GM12878 (cell line): ENCODE results near the gene SPDYC. TPM values are rescaled to one million over a fixed set of nuclear protein-coding genes. Genes with fewer than 3 reads are reported as not detected.

Experiments
- ATAC-seq: fragments of 200-7000 bp; cut with Tn5 transposase; 3 replicates; pipeline ENCODE4 v1.9.1; 2020; ENCODE audit warnings: mild to moderate bottlenecking, moderate library complexity
- BruUV-seq: library from RNA; stranded (reverse); fragments of 400-500 nt; replicated peaks from 2 replicates; lab custom pipeline; 2021; lab: Mats Ljungman, UMichigan
- CTCF ChIA-PET: fragments of 300-600 bp; sonication (Branson Sonifier 250); formaldehyde crosslinking; extraction: SDS; loops from one replicate; lab custom pipeline; 2021; ENCODE audit warnings: inconsistent platforms; lab: Yijun Ruan, JAX
- POLR2A ChIA-PET: fragments of 350-600 bp; formaldehyde crosslinking; extraction: SDS; loops from one replicate; lab custom pipeline; 2021; ENCODE audit warnings: inconsistent platforms; lab: Charles Lee
- RAD21 ChIA-PET: fragments of 300-600 bp; sonication (Branson Sonifier 250); formaldehyde crosslinking; loops from one replicate; lab custom pipeline; 2023; ENCODE audit warnings: antibody characterized with exemption; ENCODE audit not compliant: unreplicated experiment; lab: Charles Lee
- SMC1A ChIA-PET: fragments of 300-600 bp; sonication (Branson Sonifier 250); formaldehyde crosslinking; loops from one replicate; lab custom pipeline; 2023; ENCODE audit not compliant: unreplicated experiment, uncharacterized antibody; lab: Charles Lee
- DNase-seq: peaks from one replicate; pipeline ENCODE4 v3.0.0-alpha.2; 2011; ENCODE audit warnings: low read depth, low spot score
- FAIRE-seq: peaks from 3 replicates; lab custom pipeline; 2011; peaks lifted over from hg19 to GRCh38; lab: Jason Lieb, UNC
- H2AFZ ChIP-seq: 2 replicates; pipeline ENCODE4 v1.6.0; 2011; ENCODE audit warnings: low read depth, low read length, control low read depth; ENCODE audit not compliant: control insufficient read depth
- H3K27ac ChIP-seq: 2 replicates; pipeline ENCODE4 v1.5.1; 2011; ENCODE audit warnings: control low read depth; ENCODE audit not compliant: control insufficient read depth, insufficient read depth
- H3K27me3 ChIP-seq, 2 experiments: replicated peaks in 1 of 2; 2 replicates each; pipeline versions ENCODE4 v1.6.0 to v1.6.1; 2011; ENCODE audit warnings: low read length in 1 of 2; ENCODE audit not compliant: control insufficient read depth in 2 of 2, insufficient read depth in 2 of 2
- H3K36me3 ChIP-seq, 2 experiments: 2 replicates each; pipeline ENCODE4 v1.5.1; 2011; ENCODE audit warnings: low read length in 1 of 2; ENCODE audit not compliant: control insufficient read depth in 2 of 2, insufficient read depth in 2 of 2
- H3K4me1 ChIP-seq: 2 replicates; pipeline ENCODE4 v1.6.1; 2011; ENCODE audit warnings: mild to moderate bottlenecking, low read length, moderate library complexity, mixed read lengths; ENCODE audit not compliant: control insufficient read depth, insufficient read depth
- H3K4me2 ChIP-seq: 2 replicates; pipeline ENCODE4 v1.6.0; 2011; ENCODE audit warnings: control low read depth; ENCODE audit not compliant: control insufficient read depth, insufficient read depth
- H3K4me3 ChIP-seq: fragments of 200-600 bp; sonication (generic); 2 replicates; pipeline ENCODE4 v1.5.1; 2016
- H3K79me2 ChIP-seq: 2 replicates; pipeline ENCODE4 v1.6.0; 2011; ENCODE audit warnings: low read length; ENCODE audit not compliant: control insufficient read depth, insufficient read depth
- H3K9ac ChIP-seq: 2 replicates; pipeline ENCODE4 v1.8.0; 2011; ENCODE audit warnings: low read length, control low read depth, mixed read lengths; ENCODE audit not compliant: control insufficient read depth, insufficient read depth
- H3K9me3 ChIP-seq: replicated peaks from 3 replicates; pipeline ENCODE4 v1.5.1; 2011; ENCODE audit warnings: mild to moderate bottlenecking, low read length; ENCODE audit not compliant: control insufficient read depth, insufficient read depth
- H4K20me1 ChIP-seq: 2 replicates; pipeline ENCODE4 v1.6.0; 2011; ENCODE audit not compliant: control insufficient read depth, insufficient read depth
- ASH2L ChIP-seq: fragments of 300-600, 200-600 bp; sonication (generic); IDR thresholded peaks from 2 replicates; pipeline ENCODE4 v1.6.1; 2017; ENCODE audit warnings: low read depth, mild to moderate bottlenecking, borderline replicate concordance
- BHLHE40 ChIP-seq, 2 experiments: fragments of 450-650 bp in 1 of 2; IDR thresholded peaks; 2 replicates each; pipeline ENCODE4 v1.6.1; 2011 to 2017; ENCODE audit warnings: low read depth in 2 of 2, borderline replicate concordance in 1 of 2, improper control_type of control experiment in 1 of 2, low read length in 1 of 2, mild to moderate bottlenecking in 1 of 2
- CHD1 ChIP-seq: IDR thresholded peaks from 2 replicates; pipeline ENCODE4 v1.6.1; 2012; ENCODE audit warnings: low read depth, low read length, improper control_type of control experiment
- HDAC2 ChIP-seq: fragments of 200-600 bp; sonication (generic); IDR thresholded peaks from 2 replicates; pipeline ENCODE4 v1.6.1; 2017
- HDGF ChIP-seq: fragments of 450-650 bp; IDR thresholded peaks from 2 replicates; pipeline ENCODE4 v1.6.1; 2016; ENCODE audit warnings: antibody characterized with exemption
- IKZF2 ChIP-seq, 2 experiments: fragments of 450-650 bp; IDR thresholded peaks; 2 replicates each; pipeline ENCODE4 v1.6.1; 2017; ENCODE audit warnings: mild to moderate bottlenecking in 2 of 2, moderate library complexity in 2 of 2
- IRF4 ChIP-seq: IDR thresholded peaks from 2 replicates; pipeline ENCODE4 v1.6.1; 2011; ENCODE audit warnings: low read depth, low read length
- JUNB ChIP-seq: IDR thresholded peaks from 2 replicates; pipeline ENCODE4 v1.6.1; 2016; ENCODE audit warnings: antibody characterized with exemption, mild to moderate bottlenecking
- JUND ChIP-seq: IDR thresholded peaks from 2 replicates; pipeline ENCODE4 v1.6.1; 2012; ENCODE audit warnings: low read depth, mild to moderate bottlenecking, low read length, improper control_type of control experiment, moderate library complexity
- MEF2B ChIP-seq: fragments of 450-650 bp; IDR thresholded peaks from 2 replicates; pipeline ENCODE4 v1.6.1; 2018; ENCODE audit warnings: mild to moderate bottlenecking, moderate library complexity; ENCODE audit not compliant: partially characterized antibody, poor library complexity, severe bottlenecking
- MYB ChIP-seq: fragments of 150-350 bp; IDR thresholded peaks from 2 replicates; pipeline ENCODE4 v1.6.1; 2014; ENCODE audit warnings: mild to moderate bottlenecking, low read depth, low read length, borderline replicate concordance
- NFIC ChIP-seq: IDR thresholded peaks from 2 replicates; pipeline ENCODE4 v1.6.1; 2012; ENCODE audit warnings: low read depth, mild to moderate bottlenecking, inconsistent platforms, low read length, moderate library complexity
- NR2C1 ChIP-seq: fragments of 450-650 bp; IDR thresholded peaks from 2 replicates; pipeline ENCODE4 v1.6.1; 2017; ENCODE audit warnings: antibody characterized with exemption, mild to moderate bottlenecking, moderate library complexity
- RAD21 ChIP-seq: IDR thresholded peaks from 2 replicates; pipeline ENCODE4 v1.6.1; 2011; ENCODE audit warnings: mild to moderate bottlenecking, low read depth, low read length, moderate library complexity; ENCODE audit not compliant: insufficient read depth
- RCOR1 ChIP-seq: conservative IDR thresholded peaks from 2 replicates; pipeline ENCODE4 v1.6.1; 2012; ENCODE audit warnings: low read depth, low read length, improper control_type of control experiment
- SMARCA5 ChIP-seq: fragments of 450-650 bp; IDR thresholded peaks from 2 replicates; pipeline ENCODE4 v1.6.1; 2017; ENCODE audit warnings: mild to moderate bottlenecking
- SUZ12 ChIP-seq: fragments of 200-600 bp; sonication (generic); IDR thresholded peaks from one replicate; pipeline ENCODE4 v1.6.1; 2018; ENCODE audit warnings: antibody characterized with exemption, mild to moderate bottlenecking; ENCODE audit not compliant: unreplicated experiment
- TCF7 ChIP-seq: IDR thresholded peaks from 2 replicates; pipeline ENCODE4 v1.6.1; 2014; ENCODE audit warnings: antibody characterized with exemption, borderline replicate concordance
- ZBED1 ChIP-seq: IDR thresholded peaks from 2 replicates; pipeline ENCODE4 v1.6.1; 2016; ENCODE audit warnings: borderline replicate concordance
- ZNF207 ChIP-seq: fragments of 450-650 bp; IDR thresholded peaks from 2 replicates; pipeline ENCODE4 v1.6.1; 2014; ENCODE audit warnings: antibody characterized with exemption, mild to moderate bottlenecking, borderline replicate concordance
- WGBS: methylation state at CpG from one replicate; pipeline ENCODE4 v1.1.6; 2016; ENCODE audit warnings: low lambda C conversion rate; ENCODE audit not compliant: insufficient replicate concordance, insufficient coverage; ENCODE audit errors: missing lambda C conversion rate; 5-methylcytosine and 5-hydroxymethylcytosine counted together
- in situ Hi-C: fragments of 300-500 bp; cut with MboI; formaldehyde crosslinking; loops from 9 replicates; pipeline ENCODE4 v1.14.3; 2018; ENCODE audit warnings: mixed read lengths
- intact Hi-C: fragments of 100-400 bp; cut with micrococcal nuclease; formaldehyde crosslinking; loops from one replicate; pipeline ENCODE4 v1.14.2; 2022; ENCODE audit not compliant: unreplicated experiment
- polyA plus RNA-seq, 11 experiments: library from polyadenylated mRNA; depleted of rRNA in 4 of 11; unstranded in 6 of 11; stranded (reverse) in 5 of 11; fragments of >200 nt; fragmentation: Nextera tagmentation in 4 of 11; fragmentation: Illumina TruSeq in 1 of 11; extraction: Ambion mirVana in 4 of 11; extraction: Trizol in 1 of 11; gene quantifications; 1 replicate in 1 of 11; 2 replicates in 10 of 11; pipeline versions ENCODE4 v1.2.1 to v1.2.3, GENCODE V29; 2011 to 2016; ENCODE audit warnings: inconsistent platforms in 2 of 11, missing spikeins in 2 of 11, low read depth in 1 of 11
- total RNA-seq, 4 experiments: library from RNA; depleted of rRNA in 3 of 4; stranded (reverse); fragments of >200 nt in 3 of 4; fragmentation: Illumina TruSeq in 1 of 4; extraction: Trizol in 1 of 4; gene quantifications; 2 replicates each; pipeline versions ENCODE4 v1.2.1 to v1.2.3, GENCODE V29; 2013 to 2021
- TF ChIP-seq, protein P1 (sequence below), 3 experiments: IDR thresholded peaks in 2 of 3; conservative IDR thresholded peaks in 1 of 3; 2 replicates each; pipeline ENCODE4 v1.5.1; 2011; ENCODE audit warnings: low read depth in 3 of 3, low read length in 3 of 3, mild to moderate bottlenecking in 3 of 3, control low read depth in 2 of 3, moderate library complexity in 2 of 3, inconsistent platforms in 1 of 3, mixed read lengths in 1 of 3; ENCODE audit not compliant: control insufficient read depth in 2 of 3, insufficient read depth in 1 of 3; ENCODE audit errors: extremely low read depth in 1 of 3

The SPDYC gene
- total and polyA plus RNA-seq, 10 of the 15 experiments (the other 5 are each of a cell fraction or from before 2014, with no cell fraction given): not detected

DNA sequence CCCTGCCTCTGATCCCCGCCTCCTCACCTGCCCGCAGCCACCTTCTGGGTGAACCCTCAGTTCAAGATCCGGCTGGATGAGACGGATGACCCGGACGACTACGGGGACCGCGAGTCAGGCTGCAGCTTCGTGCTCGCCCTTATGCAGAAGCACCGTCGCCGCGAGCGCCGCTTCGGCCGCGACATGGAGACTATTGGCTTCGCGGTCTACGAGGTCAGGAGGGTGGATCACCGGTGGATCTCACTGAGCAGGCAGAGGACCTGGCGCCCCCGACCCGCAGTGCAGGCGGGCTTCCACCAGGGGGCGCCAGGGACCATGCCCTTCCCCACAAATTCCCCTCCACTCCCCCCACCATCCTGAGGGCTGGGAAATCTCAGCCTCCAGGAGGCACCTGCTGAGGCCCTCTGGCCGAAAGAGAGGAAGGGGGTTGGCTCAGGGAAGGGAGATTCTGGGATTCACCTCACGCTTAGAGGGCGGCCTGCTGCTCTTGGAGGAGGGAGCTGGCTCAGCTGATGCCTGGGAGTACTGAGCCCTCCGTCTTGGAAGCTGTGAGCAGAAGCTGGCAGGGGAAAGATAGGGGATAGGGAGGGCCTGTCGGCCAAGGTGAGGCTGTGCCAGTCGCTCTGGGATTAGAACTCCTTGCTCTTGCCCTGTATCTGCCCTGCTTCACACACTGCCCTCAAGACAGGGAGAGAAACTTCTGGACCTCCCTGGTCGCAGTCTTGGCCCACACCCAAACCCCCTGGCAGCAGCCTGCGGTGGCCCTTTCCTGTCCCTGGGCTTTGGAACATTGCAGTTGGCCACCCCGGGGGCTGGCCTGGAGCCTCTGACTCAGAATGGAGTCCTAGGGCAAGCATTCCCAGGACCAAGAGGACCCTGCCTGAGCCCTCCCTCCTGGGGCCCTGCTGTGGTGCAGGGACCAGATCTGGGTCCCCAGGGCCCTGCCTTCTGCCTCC is 34.9 kb downstream of the SPDYC start:
- RAD21 ChIA-PET: interaction anchor here (0.7 to 0.8 kb wide), 2 partner anchors 111 to 125 kb away, joined by 3 to 4 read pairs; no protein-coding TSS in a partner anchor
- Histone ChIP-seq H3K9me3 (no peaks in the 10 kb centered on the region), H3K9ac (no peak overlapping the region), H3K4me3 (no peak overlapping the region), H3K79me2 (no peaks in the 10 kb centered on the region), H3K27me3 (no peaks in the 10 kb centered on the region), H3K36me3 (peaks cover 2 to 14% of the 10 kb centered on the region in 2 experiments; a peak in 3 of 4 replicates), H3K4me2 (no peak overlapping the region), H4K20me1 (no peaks in the 10 kb centered on the region), H2AFZ (no peak overlapping the region), H3K27ac (no peak overlapping the region), H3K4me1 (no peaks in the 10 kb centered on the region)
- no peak for DNase-seq
- no peak for FAIRE-seq
- in situ Hi-C loops: no loop called here
- intact Hi-C loops: loop anchor here (2.0 to 10.0 kb wide), 2 partner anchors 50 to 110 kb away; partner anchors contain the start of gene CDC42EP2
- POLR2A ChIA-PET: interaction anchor here (0.5 kb wide), 1 partner anchor 327 kb away, joined by 5 read pairs; no protein-coding TSS in a partner anchor
- BruUV-seq: no TSS peak
- WGBS: 75% methylated on average over 32 of the region's 38 CpGs
- SMC1A ChIA-PET: interaction anchor here (1.0 kb wide), 1 partner anchor 216 kb away, joined by 3 read pairs; no protein-coding TSS in a partner anchor
- peak; percentile 90 for ATAC-seq
- CTCF ChIA-PET: interaction anchor here (0.5 to 6.4 kb wide), 12 partner anchors 8 to 764 kb away, joined by 3 to 43 read pairs (median 3); partner anchors contain the start of genes CDC42EP2 and DPF2
- TF ChIP-seq IKZF2 (IDR thresholded peaks at IDR 0.05) (0 out of 4 replicates have a peak, but pooled peaks of 1 of the 2 experiments have one; percentile 26), HDGF (0 out of 2 replicates have a peak, but pooled peaks have one; percentile 43), ZBED1 (no peak), HDAC2 (no peak), MEF2B (no peak), MYB (no peak), NFIC (no peak), CHD1 (no peak), JUNB (no peak), NR2C1 (no peak), ZNF207 (no peak), ASH2L (no peak), SMARCA5 (peak; percentile 54; the same call in 1 of the 2 replicates), RAD21 (peak; percentile 60), JUND (no peak), TCF7 (no peak), BHLHE40 (IDR thresholded peaks at IDR 0.05; ENCODE audit: borderline replicate concordance in 1 of 2, low read depth in 2 of 2, low read length in 1 of 2) (0 out of 4 replicates have a peak, but pooled peaks of 1 of the 2 experiments have one; percentile 8), RCOR1 (no peak), SUZ12 (no peak), IRF4 (no peak)
- TF ChIP-seq, protein P1, sequence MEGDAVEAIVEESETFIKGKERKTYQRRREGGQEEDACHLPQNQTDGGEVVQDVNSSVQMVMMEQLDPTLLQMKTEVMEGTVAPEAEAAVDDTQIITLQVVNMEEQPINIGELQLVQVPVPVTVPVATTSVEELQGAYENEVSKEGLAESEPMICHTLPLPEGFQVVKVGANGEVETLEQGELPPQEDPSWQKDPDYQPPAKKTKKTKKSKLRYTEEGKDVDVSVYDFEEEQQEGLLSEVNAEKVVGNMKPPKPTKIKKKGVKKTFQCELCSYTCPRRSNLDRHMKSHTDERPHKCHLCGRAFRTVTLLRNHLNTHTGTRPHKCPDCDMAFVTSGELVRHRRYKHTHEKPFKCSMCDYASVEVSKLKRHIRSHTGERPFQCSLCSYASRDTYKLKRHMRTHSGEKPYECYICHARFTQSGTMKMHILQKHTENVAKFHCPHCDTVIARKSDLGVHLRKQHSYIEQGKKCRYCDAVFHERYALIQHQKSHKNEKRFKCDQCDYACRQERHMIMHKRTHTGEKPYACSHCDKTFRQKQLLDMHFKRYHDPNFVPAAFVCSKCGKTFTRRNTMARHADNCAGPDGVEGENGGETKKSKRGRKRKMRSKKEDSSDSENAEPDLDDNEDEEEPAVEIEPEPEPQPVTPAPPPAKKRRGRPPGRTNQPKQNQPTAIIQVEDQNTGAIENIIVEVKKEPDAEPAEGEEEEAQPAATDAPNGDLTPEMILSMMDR (IDR thresholded peaks at IDR 0.05 in 2 of 3, conservative IDR thresholded peaks at IDR 0.05 in 1 of 3; ENCODE audit: control insufficient read depth in 2 of 3, extremely low read depth in 1 of 3, insufficient read depth in 1 of 3, low read depth in 3 of 3, low read length in 3 of 3): peak; percentile 73 to 96 (median 81)
